ENCODE results near the gene MACROD2. TPM values are rescaled to one million over a fixed set of nuclear protein-coding genes. Genes with fewer than 3 reads are reported as not detected.
A peak's percentile ranks its signal among the peaks of the same experiment; 100 is the strongest.

MACROD2 gene
- total RNA-seq, 1 donor from 2014 or later = 2.5 TPM

GRCh38 chr20:15658295-15658694, 1663.0 kb downstream of the MACROD2 start:
- H3K4me1 Mint-ChIP-seq (ENCODE audit: unreplicated experiment) = peaks cover 23% of the 10 kb centered on the region
- no peak for TF ChIP-seq CTCF (IDR thresholded peaks at IDR 0.05)
- H3K27ac Mint-ChIP-seq (ENCODE audit: unreplicated experiment) = no peak overlapping the region
- H3K36me3 Mint-ChIP-seq (ENCODE audit: unreplicated experiment) = no peaks in the 10 kb centered on the region
- H3K9me3 Mint-ChIP-seq (ENCODE audit: unreplicated experiment) = no peaks in the 10 kb centered on the region
- no peak for DNase-seq (ENCODE audit: extremely low spot score, unreplicated experiment)
- no peak overlapping the region for H3K4me3 Mint-ChIP-seq (ENCODE audit: unreplicated experiment)
- no peaks in the 10 kb centered on the region for H3K27me3 Mint-ChIP-seq (ENCODE audit: unreplicated experiment)

GRCh38 chr20:15673206-15673605, 1677.9 kb downstream of the MACROD2 start:
- Mint-ChIP-seq H3K36me3 (ENCODE audit: unreplicated experiment) (no peaks in the 10 kb centered on the region), H3K27me3 (ENCODE audit: unreplicated experiment) (no peaks in the 10 kb centered on the region), H3K27ac (ENCODE audit: unreplicated experiment) (peak overlapping the region; percentile 12), H3K4me3 (ENCODE audit: unreplicated experiment) (no peak overlapping the region), H3K9me3 (ENCODE audit: unreplicated experiment) (peaks cover 9% of the 10 kb centered on the region), H3K4me1 (ENCODE audit: unreplicated experiment) (peaks cover 34% of the 10 kb centered on the region)
- TF ChIP-seq CTCF (IDR thresholded peaks at IDR 0.05) = no peak
- DNase-seq (ENCODE audit: extremely low spot score, unreplicated experiment) = no peak

GRCh38 chr20:15674253-15675060, 1679.1 kb downstream of the MACROD2 start:
- no peak for DNase-seq (ENCODE audit: extremely low spot score, unreplicated experiment)
- H3K27ac Mint-ChIP-seq (ENCODE audit: unreplicated experiment) = no peak overlapping the region
- no peak for TF ChIP-seq CTCF (IDR thresholded peaks at IDR 0.05)
- no peaks in the 10 kb centered on the region for H3K36me3 Mint-ChIP-seq (ENCODE audit: unreplicated experiment)
- peaks cover 9% of the 10 kb centered on the region for H3K9me3 Mint-ChIP-seq (ENCODE audit: unreplicated experiment)
- H3K4me3 Mint-ChIP-seq (ENCODE audit: unreplicated experiment) = no peak overlapping the region
- H3K27me3 Mint-ChIP-seq (ENCODE audit: unreplicated experiment) = no peaks in the 10 kb centered on the region
- H3K4me1 Mint-ChIP-seq (ENCODE audit: unreplicated experiment) = peaks cover 34% of the 10 kb centered on the region

- peaks cover 9% of the 10 kb centered on the region for H3K9me3 Mint-ChIP-seq (ENCODE audit: unreplicated experiment)
- H3K27me3 Mint-ChIP-seq (ENCODE audit: unreplicated experiment) = no peaks in the 10 kb centered on the region
- peaks cover 34% of the 10 kb centered on the region for H3K4me1 Mint-ChIP-seq (ENCODE audit: unreplicated experiment)
- no peak for TF ChIP-seq CTCF (IDR thresholded peaks at IDR 0.05)
- DNase-seq (ENCODE audit: extremely low spot score, unreplicated experiment) = no peak
- H3K36me3 Mint-ChIP-seq (ENCODE audit: unreplicated experiment) = no peaks in the 10 kb centered on the region
- no peak overlapping the region for H3K4me3 Mint-ChIP-seq (ENCODE audit: unreplicated experiment)
- H3K27ac Mint-ChIP-seq (ENCODE audit: unreplicated experiment) = no peak overlapping the region
Observed at GRCh38 chr20:15675061-15675514, 1679.8 kb downstream of the MACROD2 start.

GRCh38 chr20:15675813-15676484, 1680.6 kb downstream of the MACROD2 start:
- no peak overlapping the region for H3K4me3 Mint-ChIP-seq (ENCODE audit: unreplicated experiment)
- peaks cover 9% of the 10 kb centered on the region for H3K9me3 Mint-ChIP-seq (ENCODE audit: unreplicated experiment)
- no peaks in the 10 kb centered on the region for H3K27me3 Mint-ChIP-seq (ENCODE audit: unreplicated experiment)
- no peak for TF ChIP-seq CTCF (IDR thresholded peaks at IDR 0.05)
- no peak overlapping the region for H3K27ac Mint-ChIP-seq (ENCODE audit: unreplicated experiment)
- H3K36me3 Mint-ChIP-seq (ENCODE audit: unreplicated experiment) = no peaks in the 10 kb centered on the region
- no peak for DNase-seq (ENCODE audit: extremely low spot score, unreplicated experiment)
- peaks cover 34% of the 10 kb centered on the region for H3K4me1 Mint-ChIP-seq (ENCODE audit: unreplicated experiment)

Data from osteocyte (in vitro differentiated cells).